Muscle of leg (tissue), 11 donors: ENCODE results near the gene POP5. TPM values are rescaled to one million over a fixed set of nuclear protein-coding genes. Genes with fewer than 3 reads are reported as not detected.

ENCODE experiments used
- DNase-seq: peaks from one replicate; pipeline ENCODE4 v3.0.0; 2013
- H3K27ac ChIP-seq: one replicate; pipeline ENCODE4 v1.5.1; 2013; ENCODE audit warnings: mild to moderate bottlenecking, low read length, control low read depth
- H3K27me3 ChIP-seq: one replicate; pipeline ENCODE4 v1.6.1; 2013; ENCODE audit warnings: low read length; ENCODE audit not compliant: control insufficient read depth, insufficient read depth
- H3K36me3 ChIP-seq: one replicate; pipeline ENCODE4 v1.6.1; 2013; ENCODE audit warnings: low read length; ENCODE audit not compliant: control insufficient read depth, insufficient read depth
- H3K4me1 ChIP-seq: one replicate; pipeline ENCODE4 v1.6.1; 2013; ENCODE audit warnings: low read length; ENCODE audit not compliant: control insufficient read depth, insufficient read depth
- H3K4me3 ChIP-seq: one replicate; pipeline ENCODE4 v1.5.1; 2013; ENCODE audit warnings: low read length, control low read depth
- H3K9me3 ChIP-seq: replicated peaks from 2 replicates; pipeline ENCODE4 v1.6.1; 2013; ENCODE audit warnings: low read depth, low read length; ENCODE audit not compliant: control insufficient read depth
- WGBS: methylation state at CpG from one replicate; pipeline ENCODE4 v1.1.5; 2013; ENCODE audit warnings: missing lambda C conversion rate; ENCODE audit not compliant: insufficient coverage; 5-methylcytosine and 5-hydroxymethylcytosine counted together
- polyA plus RNA-seq, 8 donors: library from polyadenylated mRNA; unstranded; fragments of 120-200 nt; gene quantifications; one replicate each; pipeline versions ENCODE4 v1.2.1 to v1.2.3, GENCODE V29; 2013; ENCODE audit warnings: inconsistent platforms in 1 of 8, low replicate concordance in 1 of 8; ENCODE audit not compliant: insufficient read length in 8 of 8, insufficient read depth in 1 of 8
- total RNA-seq: library from RNA; stranded (reverse); fragments of 120-200 nt; gene quantifications from one replicate; pipeline ENCODE4 v1.2.4, GENCODE V29; 2013

Gene POP5
- total and polyA plus RNA-seq, 9 donors, result 22.2 to 31.4 (median 24.9) TPM

GRCh38 chr12:120579179-120579578, 2.0 kb downstream of the POP5 start:
- no peaks in the 10 kb centered on the region for H3K9me3 ChIP-seq
- DNase-seq, result no peak
- no peak overlapping the region for H3K4me3 ChIP-seq
- peaks cover 11% of the 10 kb centered on the region for H3K27me3 ChIP-seq
- peaks cover 15% of the 10 kb centered on the region for H3K4me1 ChIP-seq
- H3K27ac ChIP-seq, result no peak overlapping the region
- WGBS, result no CpG with 5 or more reads among the region's 1 CpG
- H3K36me3 ChIP-seq, result peaks cover 52% of the 10 kb centered on the region

- H3K4me3 ChIP-seq, result no peak overlapping the region
- H3K4me1 ChIP-seq, result no peaks in the 10 kb centered on the region
- no peaks in the 10 kb centered on the region for H3K27me3 ChIP-seq
- peaks cover 86% of the 10 kb centered on the region for H3K36me3 ChIP-seq
- no CpG with 5 or more reads among the region's 2 CpGs for WGBS
- no peak overlapping the region for H3K27ac ChIP-seq
- no peaks in the 10 kb centered on the region for H3K9me3 ChIP-seq
- DNase-seq, result no peak
Observed at GRCh38 chr12:120574106-120574505, 7.1 kb downstream of the POP5 start.

GRCh38 chr12:120573560-120573959, 7.6 kb downstream of the POP5 start:
- Histone ChIP-seq H3K36me3 (peaks cover 86% of the 10 kb centered on the region), H3K27me3 (no peaks in the 10 kb centered on the region), H3K9me3 (no peaks in the 10 kb centered on the region), H3K4me1 (no peaks in the 10 kb centered on the region), H3K4me3 (no peak overlapping the region), H3K27ac (no peak overlapping the region)
- 50% methylated on average over 1 of the region's 6 CpGs for WGBS
- DNase-seq, result no peak

- no peak for DNase-seq
- no peak overlapping the region for H3K27ac ChIP-seq
- 71% methylated on average over 3 of the region's 5 CpGs for WGBS
- no peaks in the 10 kb centered on the region for H3K27me3 ChIP-seq
- no peaks in the 10 kb centered on the region for H3K4me1 ChIP-seq
- H3K36me3 ChIP-seq, result peaks cover 78% of the 10 kb centered on the region
- no peak overlapping the region for H3K4me3 ChIP-seq
- no peaks in the 10 kb centered on the region for H3K9me3 ChIP-seq
Observed at GRCh38 chr12:120571299-120571698, 9.9 kb downstream of the POP5 start.

- Histone ChIP-seq H3K27me3 (no peaks in the 10 kb centered on the region), H3K9me3 (no peaks in the 10 kb centered on the region), H3K27ac (no peak overlapping the region), H3K4me3 (no peak overlapping the region), H3K4me1 (no peaks in the 10 kb centered on the region), H3K36me3 (peaks cover 73% of the 10 kb centered on the region)
- 100% methylated on average over 6 of the region's 11 CpGs for WGBS
- DNase-seq, result no peak
Observed at GRCh38 chr12:120563495-120563894, 17.7 kb downstream of the POP5 start.

GRCh38 chr12:120562906-120563305, 18.3 kb downstream of the POP5 start:
- no peak overlapping the region for H3K4me3 ChIP-seq
- DNase-seq, result no peak
- H3K4me1 ChIP-seq, result no peaks in the 10 kb centered on the region
- no peaks in the 10 kb centered on the region for H3K9me3 ChIP-seq
- 81% methylated on average over 7 of the region's 8 CpGs for WGBS
- H3K27me3 ChIP-seq, result no peaks in the 10 kb centered on the region
- no peak overlapping the region for H3K27ac ChIP-seq
- H3K36me3 ChIP-seq, result peaks cover 69% of the 10 kb centered on the region

GRCh38 chr12:120557589-120557988, 23.6 kb downstream of the POP5 start:
- Histone ChIP-seq H3K27me3 (no peaks in the 10 kb centered on the region), H3K9me3 (no peaks in the 10 kb centered on the region), H3K36me3 (peaks cover 62% of the 10 kb centered on the region), H3K4me3 (no peak overlapping the region), H3K4me1 (peaks cover 3% of the 10 kb centered on the region), H3K27ac (no peak overlapping the region)
- WGBS, result 100% methylated on average over 2 of the region's 2 CpGs
- no peak for DNase-seq

GRCh38 chr12:120554678-120555077, 26.5 kb downstream of the POP5 start:
- no peak overlapping the region for H3K4me3 ChIP-seq
- DNase-seq, result peak; percentile 40

GRCh38 chr12:120546050-120546386, 35.2 kb downstream of the POP5 start:
- Histone ChIP-seq H3K4me3 (no peak overlapping the region), H3K36me3 (peaks cover 41% of the 10 kb centered on the region), H3K27me3 (no peaks in the 10 kb centered on the region), H3K27ac (no peak overlapping the region), H3K4me1 (peaks cover 2% of the 10 kb centered on the region), H3K9me3 (no peaks in the 10 kb centered on the region)
- WGBS, result 80% methylated on average over 1 of the region's 3 CpGs
- no peak for DNase-seq

More at GRCh38 chr12:120554678-120555077, 26.5 kb downstream of the POP5 start:
- no CpG with 5 or more reads among the region's 1 CpG for WGBS
- H3K36me3 ChIP-seq, result peaks cover 57% of the 10 kb centered on the region
- H3K9me3 ChIP-seq, result no peaks in the 10 kb centered on the region
- H3K27ac ChIP-seq, result peak overlapping the region; percentile 75
- no peaks in the 10 kb centered on the region for H3K27me3 ChIP-seq
- peaks cover 7% of the 10 kb centered on the region for H3K4me1 ChIP-seq

GRCh38 chr12:120544691-120545090, 36.5 kb downstream of the POP5 start:
- Histone ChIP-seq H3K4me1 (peaks cover 7% of the 10 kb centered on the region), H3K4me3 (no peak overlapping the region), H3K27ac (no peak overlapping the region), H3K27me3 (no peaks in the 10 kb centered on the region), H3K36me3 (peaks cover 39% of the 10 kb centered on the region), H3K9me3 (no peaks in the 10 kb centered on the region)
- no CpG with 5 or more reads among the region's 3 CpGs for WGBS
- DNase-seq, result no peak

GRCh38 chr12:120542166-120542565, 39.0 kb downstream of the POP5 start:
- DNase-seq, result no peak
- no CpG with 5 or more reads among the region's 5 CpGs for WGBS
- H3K36me3 ChIP-seq, result peaks cover 28% of the 10 kb centered on the region
- H3K27me3 ChIP-seq, result no peaks in the 10 kb centered on the region
- no peak overlapping the region for H3K27ac ChIP-seq
- H3K9me3 ChIP-seq, result no peaks in the 10 kb centered on the region
- H3K4me1 ChIP-seq, result peaks cover 21% of the 10 kb centered on the region
- H3K4me3 ChIP-seq, result no peak overlapping the region
